ENCODE results near the gene DZIP1L.
"Not testable (repeated sequence)": the region's sequence is repeated elsewhere in the genome, so short reads cannot be mapped to it uniquely, and the experiment has no call there.

The DZIP1L gene

GRCh38 chr3:138114431-138114918 is 933 bp downstream of the DZIP1L start:
- no peak for DNase-seq (ENCODE audit: low read depth, low spot score)
- Histone ChIP-seq H3K4me1 (ENCODE audit: control insufficient read depth, insufficient read depth, low read length) (peaks cover 5% of the 10 kb centered on the region), H3K9me3 (ENCODE audit: control insufficient read depth, insufficient read depth, low read length) (no peaks in the 10 kb centered on the region), H3K4me3 (ENCODE audit: low read length) (peak overlapping the region; percentile 79; the same call in 1 of the 2 replicates), H3K27ac (ENCODE audit: low read length) (no peak overlapping the region), H3K36me3 (ENCODE audit: control insufficient read depth, insufficient read depth, low read length) (no peaks in the 10 kb centered on the region), H3K27me3 (ENCODE audit: control insufficient read depth, insufficient read depth, low read length) (no peaks in the 10 kb centered on the region)
- no CpG with 5 or more reads among the region's 9 CpGs for WGBS (ENCODE audit: insufficient coverage, insufficient read length)

- H3K4me1 ChIP-seq (ENCODE audit: control insufficient read depth, insufficient read depth, low read length) = peaks cover 5% of the 10 kb centered on the region
- H3K9me3 ChIP-seq (ENCODE audit: control insufficient read depth, insufficient read depth, low read length) = no peaks in the 10 kb centered on the region
- H3K27ac ChIP-seq (ENCODE audit: low read length) = no peak overlapping the region
- no peaks in the 10 kb centered on the region for H3K27me3 ChIP-seq (ENCODE audit: control insufficient read depth, insufficient read depth, low read length)
- WGBS (ENCODE audit: insufficient coverage, insufficient read length) = no CpG with 5 or more reads among the region's 1 CpG
- H3K4me3 ChIP-seq (ENCODE audit: low read length) = no peak overlapping the region
- DNase-seq (ENCODE audit: low read depth, low spot score) = no peak
- no peaks in the 10 kb centered on the region for H3K36me3 ChIP-seq (ENCODE audit: control insufficient read depth, insufficient read depth, low read length)
These were observed 2.1 kb downstream of the DZIP1L start for GRCh38 chr3:138113326-138113725.

- peaks cover 5% of the 10 kb centered on the region for H3K4me1 ChIP-seq (ENCODE audit: control insufficient read depth, insufficient read depth, low read length)
- H3K27ac ChIP-seq (ENCODE audit: low read length) = no peak overlapping the region
- no CpG with 5 or more reads among the region's 8 CpGs for WGBS (ENCODE audit: insufficient coverage, insufficient read length)
These were observed 3.0 kb downstream of the DZIP1L start for GRCh38 chr3:138112362-138112761.

GRCh38 chr3:138105598-138105997 is 9.8 kb downstream of the DZIP1L start:
- Histone ChIP-seq H3K36me3 (ENCODE audit: control insufficient read depth, insufficient read depth, low read length) (no peaks in the 10 kb centered on the region), H3K4me3 (ENCODE audit: low read length) (no peak overlapping the region)

More at GRCh38 chr3:138112362-138112761, 3.0 kb downstream of the DZIP1L start:
- H3K36me3 ChIP-seq (ENCODE audit: control insufficient read depth, insufficient read depth, low read length) = no peaks in the 10 kb centered on the region
- no peaks in the 10 kb centered on the region for H3K9me3 ChIP-seq (ENCODE audit: control insufficient read depth, insufficient read depth, low read length)
- no peak overlapping the region for H3K4me3 ChIP-seq (ENCODE audit: low read length)
- no peak for DNase-seq (ENCODE audit: low read depth, low spot score)
- no peaks in the 10 kb centered on the region for H3K27me3 ChIP-seq (ENCODE audit: control insufficient read depth, insufficient read depth, low read length)

GRCh38 chr3:138103466-138103865 is 11.9 kb downstream of the DZIP1L start:
- Histone ChIP-seq H3K36me3 (ENCODE audit: control insufficient read depth, insufficient read depth, low read length) (no peaks in the 10 kb centered on the region), H3K27me3 (ENCODE audit: control insufficient read depth, insufficient read depth, low read length) (no peaks in the 10 kb centered on the region), H3K27ac (ENCODE audit: low read length) (no peak overlapping the region), H3K4me1 (ENCODE audit: control insufficient read depth, insufficient read depth, low read length) (no peaks in the 10 kb centered on the region), H3K4me3 (ENCODE audit: low read length) (no peak overlapping the region), H3K9me3 (ENCODE audit: control insufficient read depth, insufficient read depth, low read length) (no peaks in the 10 kb centered on the region)
- whole genome bisulfite sequencing (ENCODE audit: insufficient coverage, insufficient read length) = no CpG with 5 or more reads among the region's 19 CpGs
- no peak for DNase-seq (ENCODE audit: low read depth, low spot score)

More at GRCh38 chr3:138105598-138105997, 9.8 kb downstream of the DZIP1L start:
- no peaks in the 10 kb centered on the region for H3K9me3 ChIP-seq (ENCODE audit: control insufficient read depth, insufficient read depth, low read length)
- no CpG with 5 or more reads among the region's 1 CpG for WGBS (ENCODE audit: insufficient coverage, insufficient read length)
- no peaks in the 10 kb centered on the region for H3K27me3 ChIP-seq (ENCODE audit: control insufficient read depth, insufficient read depth, low read length)
- H3K27ac ChIP-seq (ENCODE audit: low read length) = no peak overlapping the region
- no peaks in the 10 kb centered on the region for H3K4me1 ChIP-seq (ENCODE audit: control insufficient read depth, insufficient read depth, low read length)
- no peak for DNase-seq (ENCODE audit: low read depth, low spot score)

- not testable (repeated sequence) for DNase-seq (ENCODE audit: low read depth, low spot score); H3K36me3 ChIP-seq (ENCODE audit: control insufficient read depth, insufficient read depth, low read length); H3K4me3 ChIP-seq (ENCODE audit: low read length); H3K27me3 ChIP-seq (ENCODE audit: control insufficient read depth, insufficient read depth, low read length); H3K27ac ChIP-seq (ENCODE audit: low read length); H3K4me1 ChIP-seq (ENCODE audit: control insufficient read depth, insufficient read depth, low read length); H3K9me3 ChIP-seq (ENCODE audit: control insufficient read depth, insufficient read depth, low read length)
- WGBS (ENCODE audit: insufficient coverage, insufficient read length) = no CpG with 5 or more reads among the region's 22 CpGs
These were observed 14.0 kb downstream of the DZIP1L start for GRCh38 chr3:138101351-138101940.

GRCh38 chr3:138099417-138099816 is 16.0 kb downstream of the DZIP1L start:
- Histone ChIP-seq H3K4me3 (ENCODE audit: low read length) (no peak overlapping the region), H3K27me3 (ENCODE audit: control insufficient read depth, insufficient read depth, low read length) (no peaks in the 10 kb centered on the region), H3K36me3 (ENCODE audit: control insufficient read depth, insufficient read depth, low read length) (no peaks in the 10 kb centered on the region), H3K9me3 (ENCODE audit: control insufficient read depth, insufficient read depth, low read length) (no peaks in the 10 kb centered on the region), H3K27ac (ENCODE audit: low read length) (no peak overlapping the region), H3K4me1 (ENCODE audit: control insufficient read depth, insufficient read depth, low read length) (no peaks in the 10 kb centered on the region)
- DNase-seq (ENCODE audit: low read depth, low spot score) = no peak

GRCh38 chr3:138097192-138098172 is 17.9 kb downstream of the DZIP1L start:
- no CpG with 5 or more reads among the region's 12 CpGs for WGBS (ENCODE audit: insufficient coverage, insufficient read length)
- no peaks in the 10 kb centered on the region for H3K36me3 ChIP-seq (ENCODE audit: control insufficient read depth, insufficient read depth, low read length)
- H3K4me3 ChIP-seq (ENCODE audit: low read length) = no peak overlapping the region
- H3K27ac ChIP-seq (ENCODE audit: low read length) = no peak overlapping the region
- H3K4me1 ChIP-seq (ENCODE audit: control insufficient read depth, insufficient read depth, low read length) = no peaks in the 10 kb centered on the region
- no peaks in the 10 kb centered on the region for H3K9me3 ChIP-seq (ENCODE audit: control insufficient read depth, insufficient read depth, low read length)
- no peaks in the 10 kb centered on the region for H3K27me3 ChIP-seq (ENCODE audit: control insufficient read depth, insufficient read depth, low read length)
- no peak for DNase-seq (ENCODE audit: low read depth, low spot score)

GRCh38 chr3:138093721-138094120 is 21.7 kb downstream of the DZIP1L start:
- no peak overlapping the region for H3K27ac ChIP-seq (ENCODE audit: low read length)
- no peaks in the 10 kb centered on the region for H3K36me3 ChIP-seq (ENCODE audit: control insufficient read depth, insufficient read depth, low read length)
- no peak overlapping the region for H3K4me3 ChIP-seq (ENCODE audit: low read length)
- no peaks in the 10 kb centered on the region for H3K4me1 ChIP-seq (ENCODE audit: control insufficient read depth, insufficient read depth, low read length)
- H3K9me3 ChIP-seq (ENCODE audit: control insufficient read depth, insufficient read depth, low read length) = no peaks in the 10 kb centered on the region
- no peak for DNase-seq (ENCODE audit: low read depth, low spot score)
- H3K27me3 ChIP-seq (ENCODE audit: control insufficient read depth, insufficient read depth, low read length) = no peaks in the 10 kb centered on the region
- WGBS (ENCODE audit: insufficient coverage, insufficient read length) = no CpG with 5 or more reads among the region's 2 CpGs

- no peaks in the 10 kb centered on the region for H3K36me3 ChIP-seq (ENCODE audit: control insufficient read depth, insufficient read depth, low read length)
- no peaks in the 10 kb centered on the region for H3K27me3 ChIP-seq (ENCODE audit: control insufficient read depth, insufficient read depth, low read length)
- H3K4me1 ChIP-seq (ENCODE audit: control insufficient read depth, insufficient read depth, low read length) = no peaks in the 10 kb centered on the region
- no peaks in the 10 kb centered on the region for H3K9me3 ChIP-seq (ENCODE audit: control insufficient read depth, insufficient read depth, low read length)
- H3K27ac ChIP-seq (ENCODE audit: low read length) = no peak overlapping the region
- DNase-seq (ENCODE audit: low read depth, low spot score) = no peak
- WGBS (ENCODE audit: insufficient coverage, insufficient read length) = no CpG with 5 or more reads among the region's 2 CpGs
- H3K4me3 ChIP-seq (ENCODE audit: low read length) = no peak overlapping the region
These were observed 23.4 kb downstream of the DZIP1L start for GRCh38 chr3:138092023-138092422.
